A549 treated with RU486 at 1 μM for 4 hours (cell line): Measurements from ENCODE around the gene IRF2BPL. TPM values are rescaled to one million over a fixed set of nuclear protein-coding genes. Genes with fewer than 3 reads are reported as not detected.

ENCODE experiments used
- total RNA-seq: library from RNA; stranded (reverse); fragments of 200-300 nt; extraction: Qiagen RNA extraction; gene quantifications from 5 replicates; pipeline ENCODE4 v1.2.3, GENCODE V29; 2022; ENCODE audit warnings: low read depth

IRF2BPL gene
- 15.0 to 25.9 TPM (median 23.4 TPM) in 5 replicates for total RNA-seq

DNA sequence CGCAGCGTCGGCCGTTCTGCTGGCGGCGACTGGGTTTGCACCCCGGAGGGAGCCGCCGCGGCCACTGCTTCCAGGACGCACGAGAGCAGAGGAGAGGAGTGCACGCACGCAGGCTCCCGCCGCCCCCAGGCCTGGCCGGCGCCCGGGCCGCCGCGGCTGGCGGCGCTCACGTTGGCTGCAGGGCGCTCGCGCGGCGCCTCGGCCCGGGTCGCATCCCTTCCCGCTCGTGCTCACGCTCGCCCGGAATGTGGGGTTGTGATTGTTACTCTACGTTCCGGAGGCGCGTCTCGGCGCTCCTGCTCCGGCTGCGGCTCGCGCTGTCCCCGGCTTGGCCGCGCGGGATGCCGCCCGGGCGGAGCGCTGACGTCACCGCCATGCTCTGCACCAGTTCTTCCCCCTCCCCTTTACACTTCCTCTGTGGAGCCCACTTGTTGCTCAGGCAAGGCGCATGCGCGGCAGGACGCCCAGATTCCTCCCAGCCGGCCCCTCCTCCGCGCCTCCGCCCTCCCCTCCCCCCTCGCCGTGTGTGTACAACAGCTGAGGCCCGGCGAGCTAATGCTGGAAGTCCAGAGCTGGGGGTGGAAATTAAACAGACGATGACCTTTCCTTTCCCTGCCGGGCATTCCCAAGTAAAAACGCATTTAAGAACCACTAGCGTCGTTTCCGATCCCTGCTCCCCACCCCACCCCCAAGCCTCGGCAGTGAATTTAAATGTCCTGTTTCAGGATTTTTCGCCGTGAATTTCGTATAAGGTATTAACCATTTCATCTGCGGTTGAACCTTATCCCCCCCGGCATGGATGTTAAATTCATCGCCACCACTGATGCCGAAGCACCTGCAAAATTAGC is at the start of gene IRF2BPL:
IRF2BPL (minus strand) TSS at position 325 of the 848 bp plus-strand sequence. CDS start 916 bp downstream, outside the sequence.

Other genes with a start within 250 kb of the IRF2BPL start
- 5.7 to 9.6 TPM (median 8.7 TPM) in 5 replicates for gene ANGEL1, start 215.8 kb downstream of the IRF2BPL start, total RNA-seq
- not detected in 5 replicates for gene LRRC74A, start 202.3 kb downstream of the IRF2BPL start, total RNA-seq
- 5.3 to 8.5 TPM (median 7.6 TPM) in 5 replicates for gene CIPC, start 69.5 kb upstream of the IRF2BPL start, total RNA-seq
- gene ZDHHC22, start 113.1 kb upstream of the IRF2BPL start, total RNA-seq = 0.11 to 0.26 TPM (median 0.20 TPM) in 5 replicates
- 0.45 to 1.0 TPM (median 0.76 TPM) in 5 replicates for gene TMEM63C, start 153.1 kb upstream of the IRF2BPL start, total RNA-seq
- gene NGB, start 242.5 kb upstream of the IRF2BPL start, total RNA-seq = not detected in 5 replicates